GM06990 (cell line): Measurements from ENCODE around the gene MPPED2.

Experiments
- DNase-seq: peaks from one replicate; pipeline ENCODE4 v3.0.0-alpha.2; 2011; ENCODE audit not compliant: insufficient read length; ENCODE audit errors: extremely low read depth
- H3K27me3 ChIP-seq: replicated peaks from 2 replicates; pipeline ENCODE4 v1.6.0; 2011; ENCODE audit warnings: low read length; ENCODE audit not compliant: control insufficient read depth, insufficient read depth
- H3K36me3 ChIP-seq: 2 replicates; pipeline ENCODE4 v1.5.1; 2011; ENCODE audit warnings: low read length; ENCODE audit not compliant: control insufficient read depth, insufficient read depth
- H3K4me3 ChIP-seq: replicated peaks from 2 replicates; pipeline ENCODE4 v1.5.1; 2011; ENCODE audit warnings: low read depth, mild to moderate bottlenecking, control low read depth, low read length
- CTCF ChIP-seq: IDR thresholded peaks from 2 replicates; pipeline ENCODE4 v1.5.1; 2011; ENCODE audit warnings: low read length, control low read depth, mild to moderate bottlenecking, inconsistent platforms; ENCODE audit not compliant: insufficient read depth, poor library complexity, severe bottlenecking

The MPPED2 gene

DNA sequence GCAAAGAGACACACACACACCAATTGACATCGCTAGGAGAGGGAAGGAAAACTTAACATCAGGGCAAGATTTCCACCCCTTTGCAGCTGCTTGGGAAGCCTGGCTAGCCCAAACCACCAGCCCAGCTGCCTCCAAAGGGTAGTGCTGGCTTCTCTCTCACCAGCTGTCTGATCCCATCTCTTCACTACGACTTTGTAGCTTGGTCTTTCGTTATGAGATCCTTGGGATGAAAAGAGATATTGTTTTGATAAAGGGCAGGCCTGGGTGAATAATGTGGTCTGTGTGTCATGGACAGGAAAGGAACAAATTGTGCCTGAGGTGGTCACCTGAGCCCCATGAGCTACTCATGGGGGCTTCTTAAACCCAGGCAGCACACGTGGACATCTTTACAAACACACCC is 161.3 kb downstream of the MPPED2 start:
- no peak for DNase-seq
- TF ChIP-seq CTCF: no peak
- Histone ChIP-seq H3K4me3 (no peak overlapping the region), H3K36me3 (no peaks in the 10 kb centered on the region), H3K27me3 (no peaks in the 10 kb centered on the region)

GRCh38 chr11:30424321-30424720 is 161.8 kb downstream of the MPPED2 start:
- no peak for TF ChIP-seq CTCF
- no peak for DNase-seq
- H3K27me3 ChIP-seq: no peaks in the 10 kb centered on the region

GRCh38 chr11:30423886-30424285 is 162.3 kb downstream of the MPPED2 start:
- TF ChIP-seq CTCF: no peak
- no peaks in the 10 kb centered on the region for H3K36me3 ChIP-seq
- no peaks in the 10 kb centered on the region for H3K27me3 ChIP-seq
- H3K4me3 ChIP-seq: no peak overlapping the region
- no peak for DNase-seq

More at GRCh38 chr11:30424321-30424720, 161.8 kb downstream of the MPPED2 start:
- H3K4me3 ChIP-seq: no peak overlapping the region
- no peaks in the 10 kb centered on the region for H3K36me3 ChIP-seq

DNA sequence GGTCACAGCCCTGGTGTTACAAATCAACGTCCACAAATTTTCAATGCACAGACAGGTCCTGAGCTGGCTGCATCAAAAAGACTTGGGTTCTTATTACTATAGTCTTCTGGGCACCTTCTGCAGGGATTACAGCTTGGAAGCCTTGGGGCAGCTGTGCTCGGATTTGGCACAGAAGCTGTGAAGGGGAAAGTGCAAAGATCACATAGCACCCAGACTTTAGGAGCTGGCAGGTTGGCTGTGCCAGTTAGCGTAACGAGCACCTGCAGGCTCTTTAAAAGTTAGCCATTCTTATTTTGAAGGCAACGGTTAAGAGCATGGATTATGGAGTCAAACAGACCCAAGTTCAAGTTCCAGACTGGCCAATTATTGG is 162.9 kb downstream of the MPPED2 start:
- no peak for TF ChIP-seq CTCF
- Histone ChIP-seq H3K4me3 (no peak overlapping the region), H3K27me3 (no peaks in the 10 kb centered on the region), H3K36me3 (no peaks in the 10 kb centered on the region)
- DNase-seq: no peak

GRCh38 chr11:30422447-30423278 is 163.5 kb downstream of the MPPED2 start:
- no peak for TF ChIP-seq CTCF
- no peaks in the 10 kb centered on the region for H3K36me3 ChIP-seq
- no peak overlapping the region for H3K4me3 ChIP-seq
- H3K27me3 ChIP-seq: no peaks in the 10 kb centered on the region
- DNase-seq: no peak
